PC-3 (cell line): ENCODE results near the gene ECT2L. TPM values are rescaled to one million over a fixed set of nuclear protein-coding genes. Genes with fewer than 3 reads are reported as not detected.

Experiments used
- ATAC-seq: fragments of 200-7000 bp; cut with Tn5 transposase; 2 replicates; pipeline ENCODE4 v1.9.1; 2020; ENCODE audit warnings: mild to moderate bottlenecking, moderate library complexity
- BruUV-seq: library from RNA; stranded (reverse); fragments of 400-500 nt; replicated peaks from 2 replicates; lab custom pipeline; 2021; lab: Mats Ljungman, UMichigan
- CTCF ChIA-PET: fragments of 300-600 bp; sonication (Branson Sonifier 250); formaldehyde crosslinking; loops from one replicate; lab custom pipeline; 2022; ENCODE audit warnings: antibody characterized with exemption; lab: Charles Lee
- POLR2A ChIA-PET: fragments of 300-600 bp; sonication (Branson Sonifier 250); formaldehyde crosslinking; loops from one replicate; lab custom pipeline; 2022; ENCODE audit warnings: antibody characterized with exemption; ENCODE audit not compliant: unreplicated experiment; lab: Charles Lee
- DNase-seq: peaks from one replicate; pipeline ENCODE4 v3.0.0-alpha.2; 2015
- H2AFZ ChIP-seq: fragments of 300-600 bp; sonication (generic); 2 replicates; pipeline ENCODE4 v1.6.0; 2016; ENCODE audit warnings: antibody characterized with exemption, low read length
- H3F3A ChIP-seq: fragments of 300-600 bp; sonication (generic); one replicate; pipeline ENCODE4 v1.6.0; 2017; ENCODE audit warnings: antibody characterized with exemption, low read length, control low read depth, mild to moderate bottlenecking; ENCODE audit not compliant: unreplicated experiment
- H3K27ac ChIP-seq: fragments of 300-600 bp; sonication (generic); 2 replicates; pipeline ENCODE4 v1.5.1; 2016; ENCODE audit warnings: mild to moderate bottlenecking, low read length
- H3K27me3 ChIP-seq: fragments of 300-600 bp; sonication (generic); 2 replicates; pipeline ENCODE4 v1.6.1; 2016; ENCODE audit warnings: low read length, mixed read lengths
- H3K36me3 ChIP-seq: fragments of 300-600 bp; sonication (generic); 2 replicates; pipeline ENCODE4 v1.6.1; 2016; ENCODE audit warnings: low read depth, mixed run types, low read length, mixed read lengths
- H3K4me1 ChIP-seq: fragments of 300-600 bp; sonication (generic); 2 replicates; pipeline ENCODE4 v1.5.1; 2016; ENCODE audit warnings: low read length; ENCODE audit not compliant: insufficient read depth
- H3K4me2 ChIP-seq: fragments of 300-600 bp; sonication (generic); 2 replicates; pipeline ENCODE4 v1.6.0; 2016; ENCODE audit warnings: low read length
- H3K4me3 ChIP-seq: fragments of 300-600 bp; sonication (generic); 2 replicates; pipeline ENCODE4 v1.5.1; 2016; ENCODE audit warnings: mild to moderate bottlenecking, low read length, mixed read lengths
- H3K79me2 ChIP-seq: fragments of 300-600 bp; sonication (generic); 2 replicates; pipeline ENCODE4 v1.6.1; 2017; ENCODE audit warnings: low read length, mixed read lengths
- H3K9ac ChIP-seq: fragments of 300-600 bp; sonication (generic); 2 replicates; pipeline ENCODE4 v1.6.0; 2016; ENCODE audit warnings: mild to moderate bottlenecking, low read length
- H3K9me2 ChIP-seq: fragments of 300-600 bp; sonication (generic); replicated peaks from 2 replicates; pipeline ENCODE4 v1.6.1; 2016; ENCODE audit warnings: mixed run types, low read length, mixed read lengths
- H3K9me3 ChIP-seq: fragments of 300-600 bp; sonication (generic); 2 replicates; pipeline ENCODE4 v1.6.1; 2016; ENCODE audit warnings: low read length, mixed read lengths
- H4K20me1 ChIP-seq: fragments of 300-600 bp; sonication (generic); 2 replicates; pipeline ENCODE4 v1.6.1; 2016; ENCODE audit warnings: low read length, mixed read lengths
- CTCF ChIP-seq: fragments of 300-600 bp; sonication (generic); conservative IDR thresholded peaks from 2 replicates; pipeline ENCODE4 v1.5.1; 2017; ENCODE audit warnings: antibody characterized with exemption, low read depth, mild to moderate bottlenecking, low read length
- EZH2 ChIP-seq: fragments of 300-600 bp; sonication (generic); IDR thresholded peaks from one replicate; pipeline ENCODE4 v1.6.1; 2017; ENCODE audit warnings: antibody characterized with exemption, mild to moderate bottlenecking, low read length; ENCODE audit not compliant: unreplicated experiment
- EZH2phosphoT487 ChIP-seq: fragments of 300-600 bp; sonication (generic); IDR thresholded peaks from 2 replicates; pipeline ENCODE4 v1.6.1; 2018; ENCODE audit warnings: mild to moderate bottlenecking, antibody characterized with exemption, low read length, borderline replicate concordance
- intact Hi-C: fragments of 100-400 bp; cut with micrococcal nuclease; formaldehyde crosslinking; loops from 2 replicates; pipeline ENCODE4 v1.9.0; 2023
- total RNA-seq: library from RNA; depleted of rRNA; stranded (reverse); fragments of >200 nt; gene quantifications from 2 replicates; pipeline ENCODE4 v1.2.3, GENCODE V29; 2014

ECT2L gene
- total RNA-seq, 1 experiment from 2014 or later: not detected

DNA sequence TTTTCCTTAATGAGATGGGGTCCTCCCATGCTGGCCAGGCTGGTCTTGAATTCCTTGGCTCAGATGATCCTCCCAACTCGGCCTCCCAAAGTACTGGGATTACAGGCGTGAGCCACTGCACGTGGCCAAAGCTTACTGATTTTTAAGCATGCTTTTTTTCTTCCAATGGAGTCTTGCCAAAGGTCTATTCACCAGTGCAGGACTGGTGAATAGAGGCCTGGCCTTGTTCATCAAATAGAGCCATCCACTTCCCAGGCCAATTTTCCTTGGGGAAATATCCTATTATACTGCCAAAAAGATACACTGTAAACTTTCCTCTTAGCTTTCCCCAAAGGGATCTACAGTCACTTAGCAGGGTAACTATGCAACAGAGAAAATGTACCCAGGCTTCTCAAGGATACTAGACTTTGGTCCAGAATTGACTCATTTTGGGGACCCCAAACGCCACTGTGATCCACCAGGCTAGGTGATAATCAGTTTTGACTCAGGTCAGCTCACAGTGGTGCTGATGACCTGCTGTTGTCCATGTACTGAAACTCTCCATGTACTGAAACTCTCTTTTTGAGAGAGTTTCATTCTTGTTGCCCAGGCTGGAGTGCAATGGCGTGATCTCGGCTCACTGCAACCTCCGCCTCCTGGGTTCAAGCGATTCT, 100.3 kb downstream of the ECT2L start:
- no peak overlapping the region for H3K9ac ChIP-seq
- no peaks in the 10 kb centered on the region for H3F3A ChIP-seq
- ChIA-PET POLR2A (no interaction called here), CTCF (no interaction called here)
- TF ChIP-seq CTCF: no peak
- TF ChIP-seq EZH2phosphoT487: no peak
- TF ChIP-seq EZH2: no peak
- H3K4me2 ChIP-seq: no peak overlapping the region
- intact Hi-C loops: no loop called here
- peaks cover 11% of the 10 kb centered on the region for H3K4me1 ChIP-seq
- H3K79me2 ChIP-seq: no peaks in the 10 kb centered on the region
- no peaks in the 10 kb centered on the region for H4K20me1 ChIP-seq
- no peak for ATAC-seq
- no peak overlapping the region for H3K4me3 ChIP-seq
- BruUV-seq: no TSS peak
- no peaks in the 10 kb centered on the region for H3K9me2 ChIP-seq
- H3K27ac ChIP-seq: no peak overlapping the region
- no peak overlapping the region for H2AFZ ChIP-seq
- H3K36me3 ChIP-seq: no peaks in the 10 kb centered on the region
- no peak for DNase-seq
- H3K9me3 ChIP-seq: no peaks in the 10 kb centered on the region
- no peaks in the 10 kb centered on the region for H3K27me3 ChIP-seq

DNA sequence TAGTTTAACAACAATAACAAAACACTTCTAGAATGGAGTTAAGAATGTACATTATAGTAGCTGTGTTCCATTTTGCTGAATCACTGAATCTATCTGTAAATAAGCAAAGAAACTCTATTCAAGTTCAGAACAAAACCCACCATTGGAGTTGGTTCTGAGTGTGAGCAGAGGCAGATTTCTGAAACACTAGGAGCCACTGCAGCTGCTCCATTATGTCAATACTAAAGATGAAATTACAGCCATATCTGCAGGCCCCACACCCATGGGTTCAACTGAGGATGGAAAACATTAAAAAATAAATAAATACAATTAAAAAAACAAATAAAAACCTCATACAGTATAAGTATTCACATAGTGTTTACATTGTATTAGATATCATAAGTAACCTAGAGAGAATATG, 101.1 kb downstream of the ECT2L start:
- no TSS peak for BruUV-seq
- POLR2A ChIA-PET: no interaction called here
- intact Hi-C loops: no loop called here
- ATAC-seq: no peak
- H3K27me3 ChIP-seq: no peaks in the 10 kb centered on the region
- H3K9ac ChIP-seq: no peak overlapping the region
- DNase-seq: no peak
- H3K4me2 ChIP-seq: no peak overlapping the region
- H3K36me3 ChIP-seq: no peaks in the 10 kb centered on the region
- TF ChIP-seq CTCF: no peak
- TF ChIP-seq EZH2: no peak
- H2AFZ ChIP-seq: no peak overlapping the region
- no peak overlapping the region for H3K27ac ChIP-seq
- no peaks in the 10 kb centered on the region for H3K79me2 ChIP-seq
- H3K9me3 ChIP-seq: no peaks in the 10 kb centered on the region
- H4K20me1 ChIP-seq: no peaks in the 10 kb centered on the region
- H3F3A ChIP-seq: no peaks in the 10 kb centered on the region
- CTCF ChIA-PET: no interaction called here
- no peak overlapping the region for H3K4me3 ChIP-seq
- no peaks in the 10 kb centered on the region for H3K9me2 ChIP-seq
- peaks cover 4% of the 10 kb centered on the region for H3K4me1 ChIP-seq

DNA sequence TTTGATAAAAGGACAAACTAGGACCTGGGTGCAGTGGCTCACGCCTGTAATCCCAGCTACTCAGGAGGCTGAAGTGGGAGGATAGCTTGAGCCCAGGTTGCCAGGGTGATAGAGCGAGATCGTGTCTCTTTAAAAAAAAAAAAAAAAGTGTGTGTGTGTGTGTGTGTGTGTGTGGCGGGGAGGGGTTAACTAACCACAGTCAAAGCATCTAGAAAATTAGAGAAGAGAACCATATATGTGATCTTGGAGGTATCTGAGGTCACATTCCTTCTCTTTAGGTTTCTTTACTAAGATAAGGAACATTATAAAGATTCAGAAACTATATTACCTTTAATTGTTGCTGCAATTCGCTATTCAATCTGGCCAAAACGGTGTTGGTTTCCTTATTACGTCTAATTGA, 111.3 kb downstream of the ECT2L start:
- ChIA-PET POLR2A (no interaction called here), CTCF (no interaction called here)
- Histone ChIP-seq H3K27ac (no peak overlapping the region), H3K4me1 (no peaks in the 10 kb centered on the region), H2AFZ (no peak overlapping the region), H3K4me2 (no peak overlapping the region), H3K36me3 (peaks cover 5% of the 10 kb centered on the region; the same call in 1 of the 2 replicates), H3K79me2 (no peaks in the 10 kb centered on the region), H3F3A (no peaks in the 10 kb centered on the region), H3K9me3 (no peaks in the 10 kb centered on the region), H3K27me3 (no peaks in the 10 kb centered on the region), H4K20me1 (no peaks in the 10 kb centered on the region), H3K9me2 (no peaks in the 10 kb centered on the region), H3K9ac (no peak overlapping the region), H3K4me3 (no peak overlapping the region)
- no peak for DNase-seq
- ATAC-seq: no peak
- no TSS peak for BruUV-seq
- no peak for TF ChIP-seq EZH2
- TF ChIP-seq EZH2phosphoT487: no peak
- no peak for TF ChIP-seq CTCF
- intact Hi-C loops: no loop called here
